22Rv1 (cell line): ENCODE data around the gene SLC35B2.

Source experiments
- H3K27ac ChIP-seq: fragments of 450-650 bp; 2 replicates; pipeline ENCODE4 v1.5.1; 2017
- CTCF ChIP-seq: fragments of 450-650 bp; IDR thresholded peaks from 2 replicates; pipeline ENCODE4 v1.5.1; 2017; ENCODE audit warnings: mild to moderate bottlenecking
- ZFX ChIP-seq: fragments of 450-650 bp; IDR thresholded peaks from 2 replicates; pipeline ENCODE4 v1.6.1; 2017; ENCODE audit warnings: antibody characterized with exemption, borderline replicate concordance

SLC35B2 gene

GRCh38 chr6:44285552-44286284 is 28.4 kb upstream of the SLC35B2 start:
- TF ChIP-seq CTCF (no peak), ZFX (no peak)
- H3K27ac ChIP-seq: no peak overlapping the region

DNA sequence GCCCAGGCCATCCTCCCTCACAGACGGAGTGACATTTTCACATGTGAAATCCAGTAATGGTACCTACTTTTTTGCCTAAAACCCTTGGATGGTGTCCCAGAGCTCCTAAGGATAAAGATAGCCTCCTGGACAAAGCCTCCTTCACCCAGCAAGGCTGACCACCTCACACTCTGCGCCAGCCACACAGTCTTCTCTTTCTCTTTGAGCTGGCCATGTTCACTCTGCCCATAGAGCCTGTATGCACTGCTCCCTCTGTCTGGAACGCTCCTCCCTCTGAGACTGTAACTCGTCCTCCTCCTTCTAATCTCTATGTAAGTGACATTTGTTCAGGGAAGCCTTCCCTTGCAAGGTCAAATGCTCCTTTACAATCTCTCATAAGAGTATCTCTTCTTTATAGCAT is 27.5 kb upstream of the SLC35B2 start:
- TF ChIP-seq CTCF: no peak
- TF ChIP-seq ZFX: no peak
- H3K27ac ChIP-seq: no peak overlapping the region

- TF ChIP-seq CTCF (no peak), ZFX (no peak)
- H3K27ac ChIP-seq: no peak overlapping the region
Observed at GRCh38 chr6:44284121-44284520, 26.8 kb upstream of the SLC35B2 start.

- TF ChIP-seq ZFX (no peak), CTCF (no peak)
- no peak overlapping the region for H3K27ac ChIP-seq
Observed at GRCh38 chr6:44278774-44279697, 21.7 kb upstream of the SLC35B2 start.

- TF ChIP-seq CTCF (no peak), ZFX (no peak)
Observed at GRCh38 chr6:44278315-44278714, 21.0 kb upstream of the SLC35B2 start.

DNA sequence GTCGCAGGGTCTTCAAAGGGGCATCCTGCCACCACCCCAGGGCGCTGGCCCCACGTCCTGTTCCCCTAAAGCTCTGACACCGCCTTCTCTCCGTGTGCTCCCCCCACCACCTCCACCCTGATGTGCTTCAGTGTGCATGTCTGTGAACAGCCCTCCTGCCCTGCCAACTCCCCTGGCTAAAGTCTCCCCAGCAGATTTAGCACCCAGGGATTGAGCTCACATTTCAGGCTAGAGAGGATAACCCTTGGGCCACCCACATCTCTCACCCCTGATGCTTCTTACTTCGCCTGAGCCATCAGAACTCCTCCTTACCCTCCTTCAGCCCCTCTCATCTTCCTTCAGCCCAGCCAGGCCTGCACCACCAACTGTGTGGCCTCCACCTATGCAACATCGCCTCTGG is 20.4 kb upstream of the SLC35B2 start:
- H3K27ac ChIP-seq: no peak overlapping the region
- no peak for TF ChIP-seq CTCF
- TF ChIP-seq ZFX: no peak

More at GRCh38 chr6:44278315-44278714, 21.0 kb upstream of the SLC35B2 start:
- H3K27ac ChIP-seq: no peak overlapping the region
